AG09309 (cell line): ENCODE data around the gene CSF3.
"Not testable (repeated sequence)": the region's sequence is repeated elsewhere in the genome, so short reads cannot be mapped to it uniquely, and the experiment has no call there.

Experiments used
- DNase-seq: peaks from one replicate; pipeline ENCODE4 v3.0.0-alpha.2; 2010; ENCODE audit warnings: low read depth
- H3K4me3 ChIP-seq: 2 replicates; pipeline ENCODE4 v1.5.1; 2011; ENCODE audit warnings: mild to moderate bottlenecking, low read depth, low read length, moderate library complexity; ENCODE audit not compliant: control insufficient read depth
- CTCF ChIP-seq: IDR thresholded peaks from 2 replicates; pipeline ENCODE4 v1.5.1; 2011; ENCODE audit warnings: mild to moderate bottlenecking, low read depth, low read length, inconsistent platforms; ENCODE audit not compliant: insufficient read depth, control insufficient read depth; ENCODE audit errors: missing control alignments

CSF3 gene

GRCh38 chr17:40005520-40005919 lies 9.7 kb upstream of the CSF3 start:
- H3K4me3 ChIP-seq = no peak overlapping the region
- no peak for TF ChIP-seq CTCF
- DNase-seq = no peak

- H3K4me3 ChIP-seq, DNase-seq: not testable (repeated sequence)
Observed at GRCh38 chr17:40010946-40011500, 4.2 kb upstream of the CSF3 start.

- not testable (repeated sequence) for DNase-seq, H3K4me3 ChIP-seq
Observed at GRCh38 chr17:40012017-40012647, 3.1 kb upstream of the CSF3 start.

- no peak overlapping the region for H3K4me3 ChIP-seq
- no peak for DNase-seq
- TF ChIP-seq CTCF = no peak
Observed at GRCh38 chr17:40014375-40014980, 762 bp upstream of the CSF3 start.

GRCh38 chr17:40015998-40016985 lies 1.1 kb downstream of the CSF3 start:
- H3K4me3 ChIP-seq = no peak overlapping the region
- no peak for TF ChIP-seq CTCF
- no peak for DNase-seq

GRCh38 chr17:40017422-40018080 lies 2.3 kb downstream of the CSF3 start:
- DNase-seq = no peak
- no peak for TF ChIP-seq CTCF

GRCh38 chr17:40018211-40019121 lies 3.2 kb downstream of the CSF3 start:
- H3K4me3 ChIP-seq = no peak overlapping the region
- DNase-seq = no peak
- no peak for TF ChIP-seq CTCF

More at GRCh38 chr17:40017422-40018080, 2.3 kb downstream of the CSF3 start:
- H3K4me3 ChIP-seq = no peak overlapping the region
